Measurements from ENCODE around the gene ZNF692. TPM values are rescaled to one million over a fixed set of nuclear protein-coding genes. Genes with fewer than 3 reads are reported as not detected.
A peak's percentile ranks its signal among the peaks of the same experiment; 100 is the strongest.
"Not testable (repeated sequence)": the region's sequence is repeated elsewhere in the genome, so short reads cannot be mapped to it uniquely, and the experiment has no call there.

Gene ZNF692, protein sequence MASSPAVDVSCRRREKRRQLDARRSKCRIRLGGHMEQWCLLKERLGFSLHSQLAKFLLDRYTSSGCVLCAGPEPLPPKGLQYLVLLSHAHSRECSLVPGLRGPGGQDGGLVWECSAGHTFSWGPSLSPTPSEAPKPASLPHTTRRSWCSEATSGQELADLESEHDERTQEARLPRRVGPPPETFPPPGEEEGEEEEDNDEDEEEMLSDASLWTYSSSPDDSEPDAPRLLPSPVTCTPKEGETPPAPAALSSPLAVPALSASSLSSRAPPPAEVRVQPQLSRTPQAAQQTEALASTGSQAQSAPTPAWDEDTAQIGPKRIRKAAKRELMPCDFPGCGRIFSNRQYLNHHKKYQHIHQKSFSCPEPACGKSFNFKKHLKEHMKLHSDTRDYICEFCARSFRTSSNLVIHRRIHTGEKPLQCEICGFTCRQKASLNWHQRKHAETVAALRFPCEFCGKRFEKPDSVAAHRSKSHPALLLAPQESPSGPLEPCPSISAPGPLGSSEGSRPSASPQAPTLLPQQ
- 62.9 and 67.6 TPM in 2 replicates for polyA plus RNA-seq (2014; cell fraction: cytosol; rRNA removed)
- polyA plus RNA-seq (2014; cell fraction: nucleus; rRNA removed): 647 and 744 TPM in 2 replicates

DNA sequence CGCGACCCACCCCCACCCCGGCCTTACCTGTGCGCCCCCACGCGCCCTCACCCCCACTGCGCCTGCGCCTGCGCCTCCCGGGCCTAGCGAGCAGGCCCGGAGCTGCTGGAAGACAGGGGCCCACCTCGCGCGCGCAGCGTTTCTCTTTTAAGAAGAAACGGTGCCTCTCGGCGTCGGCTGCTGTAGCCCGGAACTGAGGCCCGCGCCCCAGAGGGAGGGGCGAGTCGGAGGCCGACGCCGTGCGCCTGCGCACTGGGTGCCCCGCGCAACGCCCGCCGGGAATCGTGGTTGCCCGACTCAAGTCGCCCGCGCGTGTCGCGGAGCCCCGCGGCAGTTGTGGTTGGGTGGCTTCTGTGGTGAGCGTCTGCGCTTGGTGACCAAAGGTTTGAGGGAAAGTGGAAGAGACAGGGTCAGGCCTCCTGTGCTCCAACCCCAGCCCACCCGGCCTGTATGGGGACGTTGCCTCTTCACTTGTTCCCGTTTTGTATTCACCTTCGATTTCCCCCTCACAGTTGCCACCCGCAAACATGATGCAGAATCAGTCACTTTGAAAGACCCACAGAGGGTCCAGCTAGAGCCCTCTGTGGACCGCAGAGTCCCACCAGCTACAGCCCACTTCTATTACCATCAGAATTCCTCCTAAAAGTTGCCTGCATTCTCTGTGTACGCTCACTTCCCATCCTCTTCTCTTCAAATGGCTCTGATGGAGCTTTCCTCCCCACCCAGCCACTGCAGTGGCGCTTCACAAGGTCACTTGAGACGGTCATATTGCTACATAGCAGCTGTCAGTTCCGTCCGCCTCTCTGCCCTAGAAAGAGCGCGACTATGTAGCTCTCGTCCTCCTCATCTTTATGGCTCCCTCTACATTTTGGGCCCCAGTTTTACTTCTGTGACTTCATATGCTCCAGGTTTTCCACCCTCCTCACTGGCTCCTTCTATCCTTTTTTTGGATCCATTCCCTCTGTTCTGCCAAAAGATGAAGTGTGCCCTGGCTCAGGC, at the start of gene ZNF692:
ZNF692 (minus strand) TSS at position 195 of the 999 bp plus-strand sequence. CDS start 776 bp downstream, outside the sequence.
- peak; percentile 97 for DNase-seq (ENCODE audit: low spot score)

DNA sequence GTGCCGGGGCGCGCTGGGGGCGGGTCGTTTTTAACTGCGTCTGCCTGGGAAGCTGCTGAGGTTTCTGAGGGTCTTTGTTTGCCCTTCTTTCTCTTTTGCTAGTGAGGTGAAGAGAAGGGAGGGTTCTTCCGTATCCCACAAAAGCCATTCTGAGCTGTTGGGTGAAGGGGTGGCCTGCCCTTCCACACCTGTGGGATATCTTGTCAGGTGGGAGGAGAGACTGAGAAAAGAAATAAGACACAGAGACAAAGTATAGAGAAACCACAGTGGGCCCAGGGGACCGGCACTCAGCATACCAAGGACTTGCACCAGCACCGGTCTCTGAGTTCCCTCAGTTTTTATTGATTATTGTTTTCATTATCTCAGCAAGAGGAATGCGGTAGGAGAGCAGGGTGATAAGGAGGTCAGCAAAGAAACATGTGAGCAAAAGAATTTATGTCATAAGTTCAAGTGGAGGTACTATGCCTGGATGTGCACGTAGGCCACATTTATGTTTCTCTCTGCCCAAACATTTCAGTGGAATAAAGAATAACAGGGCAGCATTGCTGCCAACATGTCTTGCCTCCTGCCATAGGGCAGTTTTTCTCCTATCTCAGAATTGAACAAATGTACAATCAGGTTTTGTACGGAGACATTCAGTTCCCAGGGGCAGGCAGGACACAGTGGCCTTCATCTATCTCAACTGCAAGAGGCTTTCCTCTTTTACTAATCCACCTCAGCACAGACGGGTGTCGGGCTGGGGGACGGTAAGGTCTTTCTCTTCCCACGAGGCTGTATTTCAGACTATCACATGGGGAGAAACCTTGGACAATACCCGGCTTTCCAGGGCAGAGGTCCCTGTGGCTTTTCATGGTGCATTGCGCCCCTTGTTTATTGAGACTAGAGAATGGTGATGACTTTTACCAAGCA, 48.1 kb upstream of the ZNF692 start:
- no peak for DNase-seq (ENCODE audit: low spot score)

DNA sequence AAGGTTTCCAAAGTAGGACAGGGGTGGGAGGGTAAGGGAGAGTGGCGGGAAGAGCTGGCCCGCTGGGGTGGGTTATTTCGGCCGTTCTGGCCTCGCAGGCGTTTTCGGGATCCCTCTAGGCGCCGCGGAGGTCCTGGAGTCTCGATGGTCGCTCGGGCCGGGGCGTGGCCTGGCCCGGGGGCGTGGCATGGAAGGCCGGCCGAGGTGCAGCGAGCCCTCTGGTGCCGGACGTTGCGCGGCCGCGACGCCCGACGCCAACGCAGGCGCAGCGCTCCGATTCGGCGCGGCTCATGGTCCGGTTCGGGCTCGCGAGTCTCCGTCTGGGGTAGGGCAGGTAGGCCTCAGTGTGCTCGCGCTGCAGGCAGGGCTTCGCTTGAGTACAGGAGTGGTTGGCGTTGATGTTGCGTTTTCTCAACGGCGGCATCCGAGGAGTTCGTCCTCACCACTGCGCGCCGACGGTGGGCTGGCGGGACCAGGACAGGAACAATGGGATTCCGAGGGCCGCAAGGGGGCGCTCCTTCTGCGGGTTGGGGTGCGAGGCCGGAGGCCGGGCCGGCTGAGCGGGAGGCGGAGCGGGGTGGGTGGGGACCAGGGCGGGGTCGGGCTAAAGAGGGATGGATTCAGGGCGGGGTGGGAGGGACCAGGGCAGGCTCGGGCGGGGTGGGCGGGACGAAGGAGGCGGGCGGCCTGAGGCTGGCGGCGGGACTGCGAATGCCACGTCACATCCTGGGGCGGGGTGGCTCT, 47.3 kb upstream of the ZNF692 start, which contains the start of gene PGBD2:
PGBD2 (plus strand) TSS at position 227 of the 744 bp plus-strand sequence. CDS start 7,628 bp downstream, outside the sequence.
- peak; percentile 92 for DNase-seq (ENCODE audit: low spot score)

DNA sequence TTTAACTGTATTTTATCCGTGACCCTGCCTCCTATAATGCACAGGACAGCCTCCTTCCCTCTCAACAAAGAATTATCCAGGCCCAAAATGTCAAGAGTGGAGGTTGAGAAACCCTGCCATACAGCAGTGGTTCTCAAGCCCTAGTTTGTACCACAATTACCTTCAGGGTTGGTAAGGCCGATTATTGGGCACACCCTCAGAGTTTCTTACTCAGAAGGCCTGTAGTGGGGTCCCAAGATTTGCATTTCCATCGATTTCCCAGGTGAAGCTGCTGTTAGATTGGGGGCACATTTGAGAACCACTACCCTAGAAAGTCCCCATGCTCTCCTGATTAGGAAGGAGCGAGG, 46.8 kb upstream of the ZNF692 start:
- no peak for DNase-seq (ENCODE audit: low spot score)

DNA sequence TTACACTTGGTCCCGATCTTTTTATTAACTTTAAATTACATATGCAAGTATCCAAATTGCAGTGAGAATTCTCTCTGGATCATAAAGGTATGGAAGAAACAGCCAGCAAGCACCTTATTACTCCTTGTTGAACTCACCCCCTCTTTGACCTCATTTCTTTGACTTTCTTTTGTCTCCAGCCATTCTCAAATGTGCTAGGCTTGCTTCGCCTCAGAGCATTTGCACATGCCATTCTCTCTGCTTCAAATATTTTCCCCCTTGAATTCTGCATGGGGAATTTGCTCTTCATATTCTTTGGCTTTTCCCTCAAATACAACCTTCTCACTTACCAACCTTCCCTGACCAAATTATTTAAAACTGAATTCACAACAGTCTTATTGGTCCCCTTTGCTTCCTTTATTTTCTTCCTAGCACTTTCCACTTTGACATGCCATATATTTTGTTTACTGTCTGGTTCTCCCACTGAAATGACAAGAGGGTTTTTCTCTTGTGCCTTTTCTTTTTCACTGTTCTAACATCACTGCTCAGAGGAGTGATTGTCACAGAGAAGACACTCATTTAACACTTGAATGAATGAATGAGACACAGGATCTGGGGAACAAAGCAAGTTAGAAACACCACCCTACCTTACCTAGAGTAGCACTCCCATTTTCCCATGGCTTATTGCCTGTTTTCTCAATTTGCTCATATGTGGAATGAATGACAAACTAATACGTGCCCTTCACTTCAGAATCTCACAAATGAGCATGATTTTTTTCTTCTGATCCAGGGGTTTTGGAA, 45.7 kb upstream of the ZNF692 start:
- no peak for DNase-seq (ENCODE audit: low spot score)

DNA sequence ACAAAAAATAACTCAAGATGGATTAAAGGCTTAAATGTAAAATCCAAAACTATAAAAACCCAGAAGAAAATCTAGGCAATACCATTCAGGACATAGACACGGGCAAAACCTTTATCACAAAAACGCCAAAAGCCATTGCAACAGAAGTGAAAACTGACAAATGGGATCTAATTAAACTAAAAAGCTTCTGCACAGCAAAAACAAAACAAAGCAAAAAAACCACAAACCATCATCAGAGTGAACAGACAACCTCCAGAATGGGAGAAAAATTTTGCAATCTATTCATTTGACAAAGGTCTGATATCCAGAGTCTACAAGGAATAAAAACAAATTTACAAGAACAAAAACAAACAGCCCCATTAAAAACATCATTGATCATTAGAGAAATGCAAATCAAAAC, 42.7 kb upstream of the ZNF692 start:
- no peak for DNase-seq (ENCODE audit: low spot score)

DNA sequence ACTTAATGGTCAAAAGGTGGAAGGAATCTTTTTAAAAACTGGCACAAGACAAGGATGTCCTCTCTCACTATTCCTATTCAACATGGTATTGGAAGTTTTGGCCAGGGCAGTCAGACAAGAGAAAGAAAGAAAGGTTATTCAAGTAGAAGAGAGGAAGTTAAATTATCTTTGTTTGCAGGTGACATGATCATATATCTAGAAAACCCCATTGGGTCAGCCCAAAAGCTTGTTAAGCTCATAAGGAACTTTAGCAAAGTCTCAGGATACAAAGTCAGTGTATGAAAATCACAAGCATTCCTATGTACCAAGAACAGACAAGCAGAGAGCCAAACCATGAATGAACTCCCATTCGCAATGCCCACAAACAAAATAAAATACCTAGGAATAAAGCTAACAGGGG, 41.8 kb upstream of the ZNF692 start:
- DNase-seq (ENCODE audit: low spot score): no peak

DNA sequence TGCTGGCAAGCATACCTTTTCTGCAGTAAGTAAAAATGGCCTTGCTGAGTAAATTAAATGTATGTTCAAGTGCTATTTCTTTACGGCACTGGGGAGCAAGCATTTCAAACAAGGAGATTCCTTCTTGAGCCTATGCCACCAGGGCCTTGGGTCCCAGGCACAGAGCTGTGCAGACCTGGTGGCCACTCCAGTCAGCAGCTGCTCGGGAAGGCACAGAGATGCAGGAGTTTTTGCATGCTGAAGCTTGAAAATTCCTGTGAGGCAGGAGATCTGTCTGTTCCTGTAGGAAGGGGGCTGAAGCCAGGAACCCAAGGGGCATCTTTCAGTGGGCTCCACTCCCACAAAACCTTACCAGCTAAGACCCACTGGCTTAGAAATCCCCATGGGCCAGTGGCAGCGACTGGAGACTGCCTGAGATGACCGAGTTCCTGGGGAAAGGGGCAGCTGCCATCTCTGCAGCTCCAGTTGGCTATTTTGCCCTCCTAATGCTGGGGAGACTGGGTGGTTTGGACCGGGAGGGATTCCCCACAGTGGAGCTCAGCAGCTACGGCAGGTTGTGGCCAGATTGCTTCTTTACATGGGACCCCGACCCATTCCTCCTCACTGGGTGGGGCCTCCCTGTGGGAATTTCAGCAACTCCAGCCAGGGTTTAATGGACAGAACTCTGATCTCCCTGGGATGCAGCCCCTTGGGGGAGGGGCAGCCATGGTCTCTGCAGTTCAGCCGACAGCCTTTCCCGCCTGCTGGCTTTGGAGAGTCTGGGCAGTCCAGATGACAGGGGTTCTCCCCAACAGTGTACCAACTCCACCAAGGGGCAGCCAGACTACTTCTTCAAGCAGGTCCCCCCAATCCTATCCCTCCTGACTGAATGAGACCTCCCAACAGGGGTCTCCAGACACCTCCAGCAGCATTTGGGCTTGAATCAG, 38.8 kb upstream of the ZNF692 start:
- DNase-seq (ENCODE audit: low spot score): peak; percentile 39

DNA sequence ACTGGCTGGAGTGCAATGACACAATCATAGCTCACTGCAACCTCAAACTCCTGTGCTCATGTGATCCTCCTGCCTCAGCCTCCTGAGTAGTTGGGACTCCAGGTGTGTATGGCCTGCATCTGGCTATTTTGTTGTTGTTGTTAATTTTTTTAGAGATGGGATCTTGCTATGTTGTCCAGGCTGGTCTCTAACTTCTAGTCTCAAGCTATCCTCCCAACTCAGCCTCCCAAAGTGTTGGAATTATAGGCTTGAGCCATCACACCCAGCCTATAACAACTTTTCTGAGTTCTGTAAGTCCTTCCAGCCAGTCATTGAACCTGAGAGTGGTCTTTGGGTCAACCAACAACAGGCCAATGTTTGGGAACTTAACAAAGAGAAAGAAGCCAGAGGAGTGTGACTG, 36.0 kb upstream of the ZNF692 start:
- no peak for DNase-seq (ENCODE audit: low spot score)

DNA sequence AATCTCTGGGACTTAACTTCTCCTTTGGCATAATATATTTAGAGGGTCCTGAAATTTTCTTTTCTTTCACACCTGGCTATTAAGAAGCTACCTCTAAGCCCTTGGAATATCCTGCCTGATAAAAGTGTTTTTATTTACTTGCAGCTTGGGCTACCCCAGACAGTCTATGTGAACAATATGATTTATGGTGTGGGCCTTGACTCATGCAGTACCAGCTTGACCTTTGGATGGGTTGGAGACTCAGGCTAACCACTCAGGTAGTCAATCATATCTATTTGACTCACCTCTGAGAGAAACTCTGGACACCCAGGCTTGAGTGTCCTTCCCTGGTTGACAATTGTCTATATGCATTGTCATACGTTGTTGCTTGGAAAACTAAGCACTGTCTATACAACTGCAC, 33.7 kb upstream of the ZNF692 start:
- DNase-seq (ENCODE audit: low spot score): no peak

DNA sequence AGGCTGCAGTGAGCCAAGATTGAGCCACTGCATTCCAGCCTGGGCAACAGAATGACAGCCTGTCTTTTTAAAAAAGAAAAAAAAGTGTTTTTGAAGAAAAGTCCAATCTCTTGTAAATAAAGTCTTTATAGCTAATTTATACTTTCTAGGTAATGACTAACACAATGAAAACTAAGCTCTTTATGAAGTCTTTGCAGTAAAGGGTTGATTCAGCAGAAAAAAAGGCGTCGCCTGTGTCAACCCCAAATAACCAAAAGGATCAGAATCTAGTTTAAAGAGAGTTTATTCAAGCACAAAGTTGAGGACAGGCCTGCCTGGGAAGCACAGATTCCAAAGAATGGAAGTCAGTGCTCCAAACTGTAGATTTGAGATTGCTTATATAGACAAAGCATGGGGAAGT, 32.9 kb upstream of the ZNF692 start:
- DNase-seq (ENCODE audit: low spot score): no peak

DNA sequence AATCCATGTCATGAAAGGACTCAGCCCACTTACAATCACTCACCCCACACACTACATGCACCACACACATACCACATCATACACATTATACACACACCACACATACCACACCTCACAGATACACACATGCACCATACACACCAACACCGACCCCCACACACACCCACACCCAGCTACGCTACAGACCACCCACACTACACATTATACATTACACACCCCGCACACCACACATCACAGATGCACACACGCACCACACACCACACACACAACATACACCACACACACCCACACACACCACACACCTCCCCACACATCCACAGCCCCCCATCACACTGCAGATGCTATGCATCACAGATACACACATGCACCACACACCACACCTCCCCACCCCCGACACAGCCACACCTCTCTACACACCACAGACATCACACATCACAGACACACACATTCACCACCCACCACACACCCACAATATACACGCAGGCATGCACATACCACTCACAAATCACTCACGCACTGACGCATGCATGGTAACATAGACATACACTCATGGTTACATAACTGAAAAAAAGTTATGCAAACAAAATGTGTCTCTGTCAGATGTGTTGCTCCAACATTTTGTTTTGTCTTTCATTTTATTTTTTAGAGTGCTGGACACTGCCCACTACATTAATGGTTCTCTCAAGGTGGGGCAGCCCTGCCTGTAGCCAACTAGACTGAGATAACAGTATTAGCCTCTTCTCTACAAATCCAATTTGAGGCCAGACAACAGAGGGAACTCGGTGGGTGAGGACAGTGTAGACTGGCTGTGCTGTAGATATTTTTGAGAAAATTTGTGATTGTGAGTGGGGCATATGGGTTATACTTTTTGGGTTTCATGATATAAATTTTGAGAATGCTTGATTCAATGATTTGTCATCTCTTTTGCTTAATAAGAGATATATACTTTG, 31.9 kb upstream of the ZNF692 start:
- DNase-seq (ENCODE audit: low spot score): no peak

DNA sequence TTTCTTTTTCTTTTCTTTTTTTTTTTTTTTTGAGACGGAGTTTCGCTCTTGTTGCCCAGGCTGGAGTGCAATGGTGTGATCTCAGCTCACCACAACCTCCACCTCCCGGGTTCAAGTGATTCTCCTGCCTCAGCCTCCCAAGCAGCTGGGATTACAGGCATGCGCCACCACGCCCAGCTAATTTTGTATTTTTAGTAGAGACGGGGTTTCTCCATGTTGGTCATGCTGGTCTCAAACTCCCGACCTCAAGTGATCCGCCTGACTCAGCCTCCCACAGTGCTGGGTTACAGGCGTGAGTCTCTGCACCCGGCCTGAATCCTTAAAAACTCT, 31.0 kb upstream of the ZNF692 start:
- DNase-seq (ENCODE audit: low spot score): not testable (repeated sequence)

DNA sequence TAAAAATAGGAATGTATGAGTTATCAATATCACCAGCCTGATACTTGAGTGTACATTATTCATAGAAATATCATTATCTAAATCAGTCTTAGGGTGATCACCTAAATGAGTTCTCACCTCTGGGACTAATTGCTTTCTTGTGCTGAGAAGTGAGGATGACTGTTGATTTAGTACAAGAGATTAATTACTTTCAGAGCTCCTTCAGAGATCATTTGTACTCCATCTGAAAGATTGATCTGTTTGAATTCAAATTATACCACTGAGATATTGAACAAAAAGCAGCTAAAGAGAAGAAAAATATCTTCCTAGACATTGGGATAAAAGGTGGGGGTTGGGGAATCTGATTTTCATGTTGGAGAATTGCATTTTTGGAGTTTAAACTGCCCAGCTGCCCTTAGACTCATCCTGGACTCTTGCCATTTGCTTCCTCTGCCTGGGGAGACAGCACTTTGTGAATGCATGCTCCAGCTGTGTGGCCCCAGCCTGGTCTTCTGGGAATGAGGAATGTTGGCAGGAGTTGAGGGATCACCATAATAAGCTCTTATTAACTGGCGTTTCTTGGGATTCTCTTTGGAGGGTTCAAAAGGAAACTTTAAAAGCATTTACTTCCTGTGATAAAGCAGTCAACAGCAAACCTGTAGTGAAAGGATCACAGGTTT, 27.5 kb upstream of the ZNF692 start:
- DNase-seq (ENCODE audit: low spot score): no peak

DNA sequence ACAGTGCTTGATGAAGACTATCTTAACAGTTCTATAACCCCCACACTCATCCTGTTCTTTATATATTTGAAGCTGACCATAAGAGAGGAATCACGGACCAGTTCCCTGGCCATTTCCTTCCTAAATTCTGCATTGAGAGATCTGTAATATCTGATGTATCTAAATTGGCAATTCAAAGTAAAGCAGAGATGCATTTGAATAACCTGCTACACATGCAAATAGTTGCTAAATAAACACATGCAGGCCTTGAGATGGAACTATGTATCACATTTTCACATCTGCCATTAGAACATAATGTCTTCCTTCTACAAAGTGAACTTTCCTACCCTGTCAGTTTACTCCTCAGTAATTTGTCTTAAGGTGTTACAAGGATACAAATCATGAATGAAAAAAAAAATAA, 26.8 kb upstream of the ZNF692 start:
- DNase-seq (ENCODE audit: low spot score): no peak

DNA sequence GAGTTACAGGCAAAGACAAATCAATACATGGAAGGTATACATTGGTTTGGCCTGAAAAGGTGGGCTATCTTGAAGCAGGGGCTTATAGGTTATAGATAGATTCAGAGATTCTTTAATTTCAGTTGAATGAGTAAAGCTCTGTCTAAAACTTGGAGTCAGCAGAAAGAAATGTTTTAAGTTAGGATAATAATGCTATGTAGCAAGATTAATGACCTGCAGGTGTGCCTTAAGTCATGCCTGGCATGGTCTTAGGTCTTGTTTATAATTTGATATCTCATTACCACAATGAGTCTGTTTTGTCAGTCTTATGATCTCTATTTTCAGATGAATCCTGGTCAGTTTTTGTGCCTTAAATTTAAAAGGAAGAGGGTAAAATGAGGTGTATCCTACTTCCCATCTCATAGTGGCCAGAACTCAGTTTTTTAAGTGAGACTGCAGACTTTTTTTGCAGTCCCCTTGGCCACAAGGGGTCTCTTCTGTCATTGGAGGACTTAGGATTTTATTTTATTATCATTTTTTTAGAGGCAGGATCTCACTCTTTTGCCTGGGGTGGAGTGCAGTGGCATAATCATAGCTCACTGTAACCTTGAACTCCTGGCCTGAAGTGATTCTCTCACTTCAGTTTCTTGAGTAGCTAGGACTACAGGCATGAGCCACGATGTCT, 25.9 kb upstream of the ZNF692 start:
- no peak for DNase-seq (ENCODE audit: low spot score)

Data from SK-N-DZ (cell line).